ENCODE results near the gene ST7. TPM values are rescaled to one million over a fixed set of nuclear protein-coding genes. Genes with fewer than 3 reads are reported as not detected.
"Not testable (repeated sequence)": the region's sequence is repeated elsewhere in the genome, so short reads cannot be mapped to it uniquely, and the experiment has no call there.

ST7 gene, protein sequence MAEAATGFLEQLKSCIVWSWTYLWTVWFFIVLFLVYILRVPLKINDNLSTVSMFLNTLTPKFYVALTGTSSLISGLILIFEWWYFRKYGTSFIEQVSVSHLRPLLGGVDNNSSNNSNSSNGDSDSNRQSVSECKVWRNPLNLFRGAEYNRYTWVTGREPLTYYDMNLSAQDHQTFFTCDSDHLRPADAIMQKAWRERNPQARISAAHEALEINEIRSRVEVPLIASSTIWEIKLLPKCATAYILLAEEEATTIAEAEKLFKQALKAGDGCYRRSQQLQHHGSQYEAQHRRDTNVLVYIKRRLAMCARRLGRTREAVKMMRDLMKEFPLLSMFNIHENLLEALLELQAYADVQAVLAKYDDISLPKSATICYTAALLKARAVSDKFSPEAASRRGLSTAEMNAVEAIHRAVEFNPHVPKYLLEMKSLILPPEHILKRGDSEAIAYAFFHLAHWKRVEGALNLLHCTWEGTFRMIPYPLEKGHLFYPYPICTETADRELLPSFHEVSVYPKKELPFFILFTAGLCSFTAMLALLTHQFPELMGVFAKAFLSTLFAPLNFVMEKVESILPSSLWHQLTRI
- 10 to 100 TPM; 24.0 to 27.5 (median 26.1) TPM for polyA plus RNA-seq (ENCODE audit: insufficient read length in 4 of 4)

DNA sequence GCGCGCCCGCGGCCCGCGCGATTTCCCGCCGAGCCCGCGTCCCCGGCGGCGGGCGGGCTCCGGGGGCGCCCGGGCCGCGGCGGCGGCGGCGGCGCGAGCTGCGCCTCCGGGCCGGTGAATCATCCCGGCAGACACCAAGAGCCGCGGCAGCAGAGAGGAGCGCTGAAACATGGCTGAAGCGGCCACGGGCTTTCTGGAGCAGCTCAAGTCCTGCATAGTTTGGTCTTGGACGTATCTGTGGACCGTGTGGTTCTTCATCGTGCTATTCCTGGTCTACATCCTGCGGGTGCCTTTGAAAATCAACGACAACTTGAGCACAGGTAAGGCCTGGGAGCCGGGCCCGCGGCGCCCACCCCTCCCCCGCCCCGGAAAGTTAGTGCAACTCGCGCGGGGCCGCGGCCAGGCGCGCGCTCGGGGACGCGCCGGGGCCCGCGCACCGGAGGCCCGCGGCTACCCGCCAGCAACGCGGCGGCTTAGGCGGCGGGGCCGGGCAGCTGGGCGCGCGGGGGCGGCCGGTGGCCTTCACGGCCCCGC, at the start of gene ST7:
Gene ST7 (plus strand): TSS at position 130 of the 534 bp plus-strand sequence. CDS start 40 bp downstream, at position 170.
- DNase-seq (ENCODE audit: low read depth in 4 of 4, low spot score in 2 of 4): peak; percentile 62 to 74 (median 68)

DNA sequence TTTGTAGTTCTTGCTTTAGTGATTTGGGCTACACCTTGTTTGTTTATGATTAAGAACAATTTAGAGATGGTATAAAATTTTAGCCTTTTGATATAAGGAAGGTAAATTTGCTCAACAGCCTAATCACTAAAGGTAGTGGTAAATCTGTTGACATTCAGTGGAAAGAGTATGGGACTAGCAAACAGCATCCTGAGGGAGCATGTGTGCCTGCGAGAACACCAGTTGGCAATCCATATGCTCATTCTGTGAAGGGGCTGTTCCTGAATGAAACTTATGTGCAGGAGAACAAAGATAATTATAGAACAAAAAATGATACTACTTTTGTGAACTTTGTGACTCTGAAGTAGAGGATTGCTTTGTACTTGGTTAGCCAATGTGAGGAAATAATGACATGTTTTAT, 46.9 kb upstream of the ST7 start:
- DNase-seq (ENCODE audit: low read depth in 4 of 4, low spot score in 2 of 4): no peak

DNA sequence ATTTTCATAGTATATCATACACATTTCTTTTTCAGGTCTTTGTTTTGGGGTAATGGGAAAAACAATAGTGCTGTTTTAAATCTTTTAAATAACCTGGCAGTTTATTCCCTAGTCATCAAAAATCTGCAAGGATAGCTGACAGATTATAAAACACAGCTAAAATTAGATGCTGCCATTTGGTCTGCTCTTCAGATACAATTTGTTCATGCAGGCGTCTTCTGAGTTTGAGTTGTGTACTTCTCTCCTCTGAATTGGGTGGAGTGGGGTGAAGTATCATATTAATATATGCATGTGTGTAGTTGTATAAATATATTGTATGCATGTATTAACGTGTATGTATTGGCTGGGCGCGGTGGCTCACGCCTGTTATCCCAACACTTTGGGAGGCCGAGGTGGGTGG, 42.9 kb upstream of the ST7 start:
- no peak for DNase-seq (ENCODE audit: low read depth in 4 of 4, low spot score in 2 of 4)

DNA sequence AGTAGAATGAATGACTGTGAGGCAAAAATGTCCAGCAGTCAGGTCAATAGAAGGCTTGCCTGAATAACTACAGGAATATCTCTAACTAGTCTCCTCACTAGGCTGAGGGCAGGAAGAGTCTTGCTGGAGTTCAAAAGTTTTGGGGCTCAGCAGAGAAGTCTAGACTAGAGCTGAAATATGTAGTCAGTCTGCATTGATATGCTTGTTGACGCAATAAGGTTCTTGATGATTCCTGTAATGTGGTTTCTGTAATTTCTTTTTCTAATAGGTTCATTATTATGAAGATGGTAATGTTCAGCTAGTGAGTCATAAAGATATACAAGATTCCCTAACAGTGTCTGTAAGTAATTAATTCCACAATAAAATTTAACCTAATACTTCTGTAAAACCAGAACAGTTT, 41.5 kb upstream of the ST7 start:
- no peak for DNase-seq (ENCODE audit: low read depth in 4 of 4, low spot score in 2 of 4)

DNA sequence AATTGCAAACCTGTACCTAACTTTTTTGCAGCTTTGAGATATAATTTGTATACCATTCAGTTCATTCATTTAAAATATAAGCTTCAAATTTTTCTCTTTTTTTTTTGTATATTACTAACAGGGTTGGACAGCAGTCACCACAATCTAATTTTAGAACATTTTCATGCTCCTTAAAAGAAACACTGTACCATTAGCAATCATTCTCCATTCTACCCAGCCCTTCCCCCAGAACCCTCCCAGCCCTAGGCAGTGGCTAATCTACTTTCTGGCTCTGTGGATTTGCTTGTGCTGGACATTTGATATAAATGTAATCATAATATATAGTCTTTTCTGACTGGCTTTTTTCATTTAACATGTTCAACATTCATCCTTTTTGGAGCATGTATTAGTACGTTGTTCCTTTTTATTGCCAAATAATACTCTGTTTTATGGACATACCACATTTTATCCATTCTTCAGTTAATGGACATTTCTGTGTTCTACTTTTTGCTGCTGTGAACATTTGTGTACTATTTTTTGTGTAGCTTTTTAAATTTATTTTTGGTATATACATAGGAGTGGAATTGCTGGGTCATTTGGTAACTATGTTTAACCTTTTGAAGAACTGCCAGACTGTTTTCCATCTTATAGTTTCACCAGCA, 40.9 kb upstream of the ST7 start:
- DNase-seq (ENCODE audit: low read depth in 4 of 4, low spot score in 2 of 4): no peak

DNA sequence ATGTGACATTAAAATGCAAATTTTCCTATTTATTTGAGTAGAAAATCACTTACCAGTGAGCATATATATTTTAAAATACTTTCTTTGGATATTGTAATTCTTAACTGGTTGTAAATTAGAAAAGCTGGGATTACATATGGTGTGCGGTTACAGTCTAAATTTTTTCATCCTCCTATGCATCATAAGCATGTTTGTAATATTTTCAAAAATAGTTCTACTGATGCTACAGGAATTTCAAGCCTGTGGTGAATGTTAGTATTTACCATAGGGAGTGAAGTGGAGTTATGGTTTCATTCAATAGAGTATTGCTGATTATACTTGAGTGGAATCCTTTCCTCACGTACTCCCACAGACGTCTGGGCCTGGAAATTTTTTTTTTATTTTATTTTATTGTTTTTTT, 34.6 kb upstream of the ST7 start:
- DNase-seq (ENCODE audit: low read depth in 4 of 4, low spot score in 2 of 4): no peak

DNA sequence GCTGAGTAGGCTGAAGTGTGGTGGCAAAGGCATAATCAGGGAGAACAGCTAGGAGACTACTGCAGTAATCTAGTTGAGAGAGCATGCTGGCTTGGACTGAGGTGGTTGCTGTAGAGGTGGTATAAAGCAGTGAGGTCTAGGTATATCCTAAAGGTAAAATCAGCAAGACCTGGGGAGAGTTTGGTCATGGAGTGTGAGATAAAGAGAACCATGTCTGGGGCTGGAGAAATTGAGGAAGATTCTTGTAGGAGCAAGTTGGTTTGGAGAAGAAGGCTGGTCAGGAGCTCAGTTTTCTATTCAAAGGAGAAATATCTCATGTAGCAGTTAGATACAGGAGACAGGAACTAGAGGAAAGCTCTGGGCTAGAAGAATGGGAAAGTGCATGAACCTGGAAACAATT, 32.9 kb upstream of the ST7 start:
- no peak for DNase-seq (ENCODE audit: low read depth in 4 of 4, low spot score in 2 of 4)

DNA sequence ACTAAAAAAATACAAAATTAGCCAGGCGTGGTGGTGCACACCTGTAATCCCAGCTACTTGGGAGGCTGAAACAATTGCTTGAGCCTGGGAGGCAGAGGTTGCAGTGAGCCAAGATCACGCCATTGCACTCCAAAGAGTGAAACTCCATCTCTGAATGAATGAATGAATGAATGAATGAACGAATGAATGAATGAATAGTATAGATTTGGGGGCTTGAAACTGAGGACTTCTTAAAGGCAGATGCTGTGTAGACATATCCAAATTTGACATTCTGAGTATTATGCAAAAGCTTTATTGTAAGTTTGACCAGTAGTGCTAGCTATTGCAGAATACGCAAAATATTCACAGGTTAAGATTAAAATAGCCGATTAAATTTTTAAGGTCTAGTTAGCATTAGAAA, 30.8 kb upstream of the ST7 start:
- DNase-seq (ENCODE audit: low read depth in 4 of 4, low spot score in 2 of 4): no peak

DNA sequence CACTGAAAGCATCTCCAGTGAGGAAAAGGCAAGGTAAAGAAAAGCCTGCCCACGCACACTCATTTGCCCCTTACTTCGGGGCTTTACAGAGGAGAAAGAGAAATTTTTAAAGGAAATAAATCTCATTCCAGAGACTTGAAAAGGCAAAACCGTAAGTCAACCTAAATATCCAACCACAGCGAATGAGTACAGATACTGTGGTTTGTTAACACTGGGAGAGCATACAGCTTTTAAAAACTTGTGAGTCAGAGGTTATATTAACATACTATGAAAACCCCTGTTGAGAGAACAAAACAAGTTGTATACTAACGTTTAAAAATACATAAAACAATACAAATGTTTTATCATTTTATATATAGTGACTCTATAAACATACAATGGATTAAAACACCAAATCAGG, 28.6 kb upstream of the ST7 start:
- no peak for DNase-seq (ENCODE audit: low read depth in 4 of 4, low spot score in 2 of 4)

DNA sequence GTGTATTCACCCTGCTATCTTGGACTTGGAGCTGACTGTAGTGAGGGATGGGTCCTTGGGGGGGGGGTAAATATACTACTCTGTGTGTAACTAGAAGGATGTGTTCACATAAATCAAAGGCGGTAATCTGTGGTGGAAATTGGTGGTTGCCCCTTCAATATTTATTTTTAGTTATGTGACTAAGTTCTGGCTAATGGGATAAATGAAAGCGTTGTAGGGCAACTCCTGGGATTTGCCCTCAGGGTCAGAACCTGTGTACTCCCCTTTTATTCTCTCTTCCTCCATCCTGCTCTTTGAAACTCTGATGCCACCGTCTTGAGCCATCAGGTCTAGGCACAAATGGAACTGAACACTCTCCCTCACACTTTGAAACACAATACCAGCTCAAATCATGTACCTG, 24.3 kb upstream of the ST7 start:
- DNase-seq (ENCODE audit: low read depth in 4 of 4, low spot score in 2 of 4): no peak

DNA sequence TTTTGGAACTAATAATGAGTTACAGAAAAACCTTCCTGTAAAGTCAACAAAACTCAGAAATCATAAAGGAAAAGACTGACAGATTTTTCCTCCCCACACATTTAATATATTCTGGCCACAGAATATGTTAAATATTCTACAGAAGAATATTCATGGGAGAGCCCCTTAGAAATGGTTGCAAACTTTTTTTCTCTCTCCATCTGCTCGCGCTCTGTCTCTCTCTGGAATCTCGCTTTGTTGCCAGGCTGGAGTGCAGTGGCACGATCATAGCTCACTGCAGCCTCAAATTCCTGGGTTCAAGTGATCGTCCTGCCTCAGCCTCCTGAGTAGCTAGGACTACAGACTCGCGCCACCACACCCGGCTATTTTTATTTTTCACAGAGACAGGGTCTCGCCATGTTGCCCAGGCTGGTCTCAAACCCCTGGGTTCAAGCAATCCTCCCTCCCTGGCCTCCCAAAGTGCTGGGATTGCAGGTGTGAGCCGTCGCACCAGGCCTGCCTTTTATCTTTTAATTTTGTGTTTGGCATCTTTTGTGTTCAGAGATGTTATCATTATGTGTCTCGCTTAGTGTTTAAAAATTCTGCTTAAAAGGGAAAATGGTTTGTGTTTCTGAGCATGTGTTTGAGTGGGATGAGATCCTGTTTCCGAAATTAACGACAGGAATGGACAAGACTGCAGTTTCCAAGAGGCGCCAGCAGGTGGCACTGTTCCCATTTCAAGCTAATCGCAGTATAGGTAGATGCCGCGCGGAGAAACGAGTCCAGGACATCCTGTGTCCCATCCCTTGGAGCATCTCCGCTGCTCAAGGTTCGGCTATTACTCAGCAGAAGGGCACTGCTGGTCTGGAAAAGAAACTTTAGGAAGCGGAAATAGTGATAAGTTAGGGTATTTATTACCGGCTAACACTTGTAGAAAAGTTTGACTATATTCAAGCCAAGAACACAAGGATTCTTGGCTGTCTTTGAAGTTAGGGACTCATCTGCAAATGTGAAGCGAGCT, 23.1 kb upstream of the ST7 start:
- DNase-seq (ENCODE audit: low read depth in 4 of 4, low spot score in 2 of 4): peak; percentile 48 to 65 (median 60)

DNA sequence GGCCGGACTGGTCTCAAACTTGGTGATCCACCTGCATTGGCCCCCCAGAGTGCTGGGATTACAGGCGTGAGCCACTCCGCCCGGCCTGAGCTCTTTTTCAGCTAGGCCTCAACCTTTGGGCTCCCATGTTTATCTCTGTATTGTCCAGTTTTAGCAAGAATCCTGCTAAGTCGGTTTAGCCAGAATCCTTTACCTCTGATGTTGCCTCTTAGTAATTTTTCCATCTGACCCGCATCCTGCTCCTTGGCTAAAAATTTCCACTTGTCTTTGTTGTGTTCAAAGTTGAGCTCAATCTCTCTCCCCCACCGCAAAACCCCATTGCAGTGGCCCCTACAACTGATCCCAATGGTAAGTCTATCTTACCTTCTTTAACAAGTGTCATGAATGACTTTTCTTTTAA, 20.7 kb upstream of the ST7 start:
- DNase-seq (ENCODE audit: low read depth in 4 of 4, low spot score in 2 of 4): no peak

DNA sequence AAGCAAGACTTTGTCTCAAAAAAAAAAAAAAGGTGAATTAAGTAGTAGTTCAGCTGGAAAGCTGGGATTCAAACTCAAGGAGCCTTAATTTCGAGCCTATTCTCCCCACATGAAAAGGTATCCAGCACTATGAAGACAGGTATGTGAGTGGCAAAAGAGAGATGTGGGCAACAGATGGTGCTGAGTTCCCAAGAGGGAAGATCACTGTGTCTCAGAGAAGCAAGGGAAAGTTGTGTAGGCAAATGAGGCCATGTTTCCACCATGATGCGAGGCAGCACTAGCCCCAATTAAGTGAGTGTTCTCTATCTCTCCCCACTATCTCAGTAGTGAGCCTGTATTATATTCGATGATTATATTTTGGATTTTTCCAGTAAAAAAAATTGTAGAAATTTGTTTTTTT, 19.8 kb upstream of the ST7 start:
- DNase-seq (ENCODE audit: low read depth in 4 of 4, low spot score in 2 of 4): no peak

DNA sequence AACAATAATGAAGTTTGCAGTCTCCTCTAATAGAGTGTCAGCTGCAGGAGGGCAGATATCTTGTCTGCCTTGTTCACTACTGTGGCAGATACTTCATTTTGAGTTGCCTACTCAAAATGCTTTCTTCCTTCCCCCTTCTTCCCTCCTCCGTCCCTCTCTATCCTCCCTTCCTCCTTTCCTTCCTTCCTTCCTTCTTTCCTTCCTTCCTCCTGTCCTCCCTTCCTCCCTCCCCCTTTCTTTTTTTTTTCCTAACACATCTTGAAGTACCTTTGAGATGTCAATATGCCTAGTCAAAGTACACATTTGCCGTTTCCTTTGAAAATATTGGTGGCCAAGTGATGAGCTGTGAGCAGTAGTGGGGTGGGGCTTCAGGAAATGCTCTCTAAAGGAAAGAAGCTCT, 18.7 kb upstream of the ST7 start:
- DNase-seq (ENCODE audit: low read depth in 4 of 4, low spot score in 2 of 4): no peak

DNA sequence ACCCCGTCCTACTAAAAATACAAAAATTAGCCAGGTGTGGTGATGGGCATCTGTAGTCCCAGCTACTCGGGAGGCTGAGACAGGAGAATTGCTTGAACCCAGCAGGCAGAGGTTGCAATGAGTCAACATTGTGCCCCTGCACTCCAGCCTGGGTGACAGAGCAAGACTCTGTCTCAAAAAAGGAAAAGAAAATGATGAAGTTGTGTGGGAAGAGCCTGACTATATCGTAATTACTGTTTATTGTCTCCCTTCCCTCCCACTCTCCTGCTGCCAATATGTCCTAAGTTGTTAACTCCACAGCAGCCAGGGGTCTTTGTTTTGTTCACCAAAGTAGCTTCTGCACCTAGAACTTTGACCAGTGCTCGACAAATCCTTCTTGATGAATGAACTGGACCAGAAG, 16.5 kb upstream of the ST7 start:
- DNase-seq (ENCODE audit: low read depth in 4 of 4, low spot score in 2 of 4): not testable (repeated sequence)

DNA sequence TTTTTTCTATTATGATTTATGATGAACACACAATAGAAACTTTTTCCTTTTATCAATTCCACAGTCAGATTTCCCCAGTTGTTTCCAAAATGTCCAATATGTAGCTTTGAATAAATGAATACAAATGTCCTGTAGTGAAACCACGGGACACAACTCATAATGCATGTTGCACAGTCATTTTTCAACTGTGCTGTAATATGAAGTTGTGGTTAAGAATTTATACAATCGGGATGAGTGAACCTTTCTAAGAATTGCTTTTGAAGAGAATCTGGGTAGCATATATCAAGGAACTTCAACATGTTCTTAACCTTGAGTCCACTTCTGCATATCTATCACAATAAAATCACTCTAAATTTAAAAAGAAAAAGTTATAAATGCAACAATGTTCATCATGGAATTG, 14.6 kb upstream of the ST7 start:
- DNase-seq (ENCODE audit: low read depth in 4 of 4, low spot score in 2 of 4): no peak

DNA sequence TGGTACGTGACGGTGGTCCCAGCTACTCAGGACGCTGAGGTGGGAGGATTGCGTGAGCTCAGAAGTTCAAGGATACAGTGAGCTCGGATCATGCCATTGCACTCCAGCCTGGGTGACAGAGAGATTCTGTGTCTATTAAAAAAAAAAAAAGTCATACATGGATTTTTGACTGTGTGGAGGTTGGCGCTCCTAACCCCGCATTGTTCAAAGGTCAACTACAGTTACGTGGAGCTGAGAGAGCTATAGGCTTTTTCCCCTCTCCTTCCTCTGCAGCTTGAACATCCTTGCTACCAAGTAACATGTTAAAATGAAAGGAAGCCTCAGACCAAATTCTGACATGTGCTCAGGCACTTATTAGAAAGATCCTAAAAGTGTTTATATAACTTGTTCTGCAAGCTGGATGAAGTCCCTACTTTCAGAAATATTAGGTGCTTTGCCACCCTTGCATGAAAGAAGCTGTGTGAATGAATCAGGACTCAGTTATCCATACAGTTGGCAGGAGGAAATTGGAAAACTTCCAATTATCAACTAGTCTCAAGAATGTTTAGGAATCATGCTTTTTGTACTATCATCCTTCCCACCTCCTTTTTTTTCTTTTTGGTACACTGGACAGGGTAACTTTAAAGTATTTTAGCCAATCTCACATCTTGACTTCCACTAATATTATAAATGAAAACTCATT, 12.5 kb upstream of the ST7 start:
- DNase-seq (ENCODE audit: low read depth in 4 of 4, low spot score in 2 of 4): no peak

DNA sequence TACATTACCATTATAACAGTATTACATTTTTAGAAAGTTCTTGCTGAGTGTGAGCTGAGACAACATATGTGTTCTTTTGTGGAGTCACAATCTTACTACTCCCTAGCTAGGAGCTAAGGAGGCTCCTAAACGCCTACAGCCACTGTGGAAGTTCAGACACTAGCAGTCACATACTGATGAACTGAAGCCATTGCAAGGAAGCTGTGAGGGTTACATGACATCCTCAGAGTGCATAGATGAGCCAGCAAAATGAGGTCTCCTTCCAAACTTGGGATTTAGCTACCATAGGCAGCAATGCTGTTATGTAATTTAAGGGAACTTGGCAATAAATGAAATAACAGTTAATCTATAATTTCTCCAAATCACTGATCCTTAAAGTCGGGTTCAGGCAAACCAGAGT, 10.8 kb upstream of the ST7 start:
- no peak for DNase-seq (ENCODE audit: low read depth in 4 of 4, low spot score in 2 of 4)

DNA sequence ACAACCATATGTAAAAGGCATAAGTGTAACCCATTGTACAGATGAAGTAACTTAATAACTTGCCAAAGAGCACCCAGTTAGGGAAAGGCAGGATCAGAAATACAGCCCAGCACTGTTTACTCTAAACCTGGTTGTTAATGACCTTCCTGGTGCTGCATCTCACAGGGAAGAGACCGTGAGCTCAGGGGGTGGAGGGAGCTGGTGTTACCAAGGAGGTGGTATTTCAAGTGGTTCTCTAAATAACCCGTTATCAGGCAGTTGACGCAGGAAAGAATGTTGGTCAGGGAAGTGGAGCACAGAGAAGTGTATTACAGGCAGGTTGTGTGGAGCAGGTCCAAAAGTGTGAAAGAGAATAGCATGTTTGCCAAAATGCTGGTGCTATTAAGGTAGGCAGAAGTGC, 4.4 kb upstream of the ST7 start:
- DNase-seq (ENCODE audit: low read depth in 4 of 4, low spot score in 2 of 4): no peak
